Measurements from ENCODE around the gene INHBE. TPM values are rescaled to one million over a fixed set of nuclear protein-coding genes. Genes with fewer than 3 reads are reported as not detected.

The INHBE gene
- total and polyA plus RNA-seq, 2 of the 8 experiments (the other 6 are each of a cell fraction or from before 2014, with no cell fraction given), result 10.2 to 18.8 TPM

- 51% methylated on average over 9 of the region's 9 CpGs; no CpG with 5 or more reads in 1 of the 2 experiments for WGBS, 2 experiments (ENCODE audit: extremely low coverage in 1 of 2, insufficient coverage in 1 of 2, insufficient read length in 1 of 2, insufficient replicate concordance in 2 of 2, low coverage in 1 of 2, low lambda C conversion rate in 2 of 2, missing lambda C conversion rate in 1 of 2)
- peaks cover 3% of the 10 kb centered on the region for H3K79me1 ChIP-seq (ENCODE audit: low read depth, low read length)
- H3K23ac ChIP-seq (ENCODE audit: insufficient read length), result no peak overlapping the region
- peak overlapping the region; percentile 67; the same call in 1 of the 2 replicates for H2BK15ac ChIP-seq (ENCODE audit: low read length)
- H2BK12ac ChIP-seq (ENCODE audit: low read depth, low read length), result peak overlapping the region; percentile 83; the same call in 1 of the 2 replicates
- peak overlapping the region; percentile 94 for H2AK5ac ChIP-seq (ENCODE audit: low read depth, low read length)
- CTCF ChIA-PET (ENCODE audit: partially characterized antibody), result interaction anchor here (0.9 to 2.9 kb wide), 8 partner anchors 13 to 86 kb away, joined by 3 to 16 read pairs (median 3); no protein-coding TSS in a partner anchor
- H3K9me3 ChIP-seq (ENCODE audit: insufficient read depth in 2 of 2, low read depth in 1 of 2, low read length in 1 of 2), result no peaks in the 10 kb centered on the region
- TF ChIP-seq RAD21 (IDR thresholded peaks at IDR 0.05 in 1 of 2, conservative IDR thresholded peaks at IDR 0.05 in 1 of 2; ENCODE audit: low read depth in 2 of 2, low read length in 2 of 2) (no peak), SIN3A (conservative IDR thresholded peaks at IDR 0.05 in 1 of 2, IDR thresholded peaks at IDR 0.05 in 1 of 2; ENCODE audit: low read depth in 1 of 2, low read length in 2 of 2) (peak in 1 of 2 experiments; percentile 68; a peak in 2 of 4 replicates), NRF1 (IDR thresholded peaks at IDR 0.05; ENCODE audit: low read depth, low read length) (no peak)
- H4K91ac ChIP-seq (replicated peaks; ENCODE audit: insufficient read length, low read length), result no peak overlapping the region
- H3K36me3 ChIP-seq (ENCODE audit: control insufficient read depth in 2 of 4, insufficient read depth in 4 of 4, low read length in 3 of 4), result no peaks in the 10 kb centered on the region
- peak overlapping the region; percentile 55 to 73 (median 70) for H3K4me3 ChIP-seq (ENCODE audit: extremely low read depth in 1 of 4, insufficient read depth in 2 of 4, low read depth in 3 of 4, low read length in 4 of 4)
- H3K14ac ChIP-seq (ENCODE audit: insufficient read length), result no peak overlapping the region
- 0 out of 2 replicates have a peak overlapping the region, but pooled peaks have one; percentile 40 for H2BK5ac ChIP-seq (ENCODE audit: low read depth, low read length)
- H4K5ac ChIP-seq (ENCODE audit: insufficient read length, low read depth, low read length), result no peak overlapping the region
- no peak overlapping the region for H2BK120ac ChIP-seq (replicated peaks; ENCODE audit: low read depth, low read length)
- H4K8ac ChIP-seq (ENCODE audit: extremely low read depth, insufficient read depth, low read length), result no peak overlapping the region
- H4K20me1 ChIP-seq (replicated peaks in 1 of 2; ENCODE audit: control insufficient read depth in 1 of 2, insufficient read depth in 2 of 2, low read length in 2 of 2), result peaks cover 0 to 1% of the 10 kb centered on the region in 2 experiments
- no peak for FAIRE-seq
- H3K4me2 ChIP-seq (ENCODE audit: insufficient read depth in 1 of 2, low read depth in 2 of 2, low read length in 2 of 2), result peak overlapping the region; percentile 59 to 91
- H3K56ac ChIP-seq (replicated peaks; ENCODE audit: insufficient read length, low read depth, low read length), result no peak overlapping the region
- H3K4me1 ChIP-seq (replicated peaks in 1 of 4; ENCODE audit: control insufficient read depth in 3 of 4, insufficient read depth in 4 of 4, low read length in 3 of 4), result peaks cover 0 to 5% (median 2%) of the 10 kb centered on the region in 4 experiments; a peak in 5 of 7 replicates
- DNase-seq (ENCODE audit: low read depth in 1 of 2, low spot score in 2 of 2), result no peak
- H3K27me3 ChIP-seq (replicated peaks in 1 of 4; ENCODE audit: control insufficient read depth in 3 of 4, extremely low read depth in 1 of 4, insufficient read depth in 3 of 4, low read length in 3 of 4), result no peaks in the 10 kb centered on the region
- H3K9ac ChIP-seq (replicated peaks in 1 of 4; ENCODE audit: extremely low read depth in 1 of 4, low read depth in 3 of 4, low read length in 3 of 4), result peak overlapping the region; percentile 46 to 97 (median 56); a peak in 4 of 7 replicates
- H3K4ac ChIP-seq (replicated peaks; ENCODE audit: insufficient read length, low read depth, low read length), result no peak overlapping the region
- H3K79me2 ChIP-seq (ENCODE audit: control insufficient read depth in 1 of 2, insufficient read depth in 2 of 2, low read length in 2 of 2), result peaks cover 0 to 14% of the 10 kb centered on the region in 2 experiments; a peak in 2 of 4 replicates
- H3K23me2 ChIP-seq (ENCODE audit: low read depth, low read length), result peaks cover 3% of the 10 kb centered on the region; the same call in 1 of the 2 replicates
- H2AFZ ChIP-seq (ENCODE audit: low read length), result no peak overlapping the region
- POLR2A ChIA-PET (ENCODE audit: partially characterized antibody), result interaction anchor here (0.7 to 13.2 kb wide), 20 partner anchors 8 to 199 kb away, joined by 3 to 168 read pairs (median 4); partner anchors contain the start of genes INHBE and SHMT2
- H2BK20ac ChIP-seq (ENCODE audit: low read length), result no peak overlapping the region
- no peak overlapping the region for H3K18ac ChIP-seq (ENCODE audit: extremely low read depth, low read length)
- 0 out of 2 replicates have a peak overlapping the region, but pooled peaks have one; percentile 81 for H3K27ac ChIP-seq (ENCODE audit: low read depth, low read length)
Observed at GRCh38 chr12:57429473-57430111, 25.5 kb upstream of the INHBE start.
